ENCODE measurements around the gene APIP.

The APIP gene

GRCh38 chr11:34916015-34916842 is at the start of gene APIP, which contains the start of gene PDHX:
Gene APIP (minus strand): TSS chr11:34916379. CDS start chr11:34916284, 95 bp downstream.
Gene PDHX (plus strand): TSS chr11:34916618. CDS start chr11:34916656, 38 bp downstream.
- DNase-seq, result peak; percentile 92

DNA sequence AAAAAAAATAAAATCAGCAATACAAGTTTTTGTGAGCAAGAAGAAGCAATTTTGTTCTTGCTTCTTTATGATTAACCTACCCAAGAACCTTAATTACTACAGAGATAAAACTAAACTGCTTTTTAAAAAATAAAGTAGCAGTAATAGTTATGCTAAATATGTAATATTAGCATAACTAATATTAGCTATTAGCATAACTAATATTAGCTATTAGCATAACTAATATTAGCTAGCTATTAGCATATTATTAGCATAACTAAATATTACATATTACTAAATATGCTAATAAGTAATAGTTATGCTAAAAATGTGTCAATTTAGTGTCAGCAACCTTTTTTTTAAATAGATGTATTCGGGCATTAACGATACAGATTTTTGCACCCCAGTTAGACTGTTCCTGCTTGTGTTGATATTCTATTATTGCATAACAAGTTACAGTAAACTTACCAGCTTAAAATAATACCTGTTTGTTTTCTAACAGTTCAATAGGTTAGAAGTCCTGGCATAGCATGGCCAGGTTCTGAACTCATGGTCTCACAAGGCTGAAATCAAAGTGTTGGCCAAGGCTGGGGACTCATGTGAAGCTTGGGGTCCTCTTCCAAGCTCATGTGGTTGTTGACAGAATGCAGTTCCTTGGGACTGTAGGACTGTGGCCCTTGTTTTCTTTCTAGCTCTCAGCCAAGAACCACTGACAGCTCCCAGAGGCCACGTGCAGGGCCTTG is 48.6 kb upstream of the APIP start:
- no peak for DNase-seq

GRCh38 chr11:34963351-34963750 is 47.2 kb upstream of the APIP start:
- no peak for DNase-seq

- DNase-seq, result no peak
These were observed 45.9 kb upstream of the APIP start for GRCh38 chr11:34962034-34962433.

GRCh38 chr11:34960277-34960676 is 44.1 kb upstream of the APIP start:
- no peak for DNase-seq

- DNase-seq, result no peak
These were observed 43.6 kb upstream of the APIP start for GRCh38 chr11:34959770-34960169.

GRCh38 chr11:34957606-34958005 is 41.4 kb upstream of the APIP start:
- no peak for DNase-seq

DNA sequence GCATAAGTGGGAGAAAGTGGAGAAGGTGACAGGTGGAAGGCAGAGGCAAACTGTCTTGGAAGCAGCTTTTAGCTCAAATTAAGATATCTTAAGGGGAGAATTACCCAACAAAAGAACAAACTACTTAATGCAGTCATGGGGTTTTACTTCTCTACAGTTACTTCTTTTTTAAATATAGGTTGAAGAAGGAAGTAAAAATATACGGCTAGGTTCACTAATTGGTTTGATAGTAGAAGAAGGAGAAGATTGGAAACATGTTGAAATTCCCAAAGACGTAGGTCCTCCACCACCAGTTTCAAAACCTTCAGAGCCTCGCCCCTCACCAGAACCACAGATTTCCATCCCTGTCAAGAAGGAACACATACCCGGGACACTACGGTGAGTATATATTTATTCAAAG is 41.0 kb upstream of the APIP start:
- DNase-seq, result no peak

- DNase-seq, result no peak
These were observed 37.8 kb upstream of the APIP start for GRCh38 chr11:34953955-34954354.

- no peak for DNase-seq
These were observed 32.5 kb upstream of the APIP start for GRCh38 chr11:34948696-34949095.

DNA sequence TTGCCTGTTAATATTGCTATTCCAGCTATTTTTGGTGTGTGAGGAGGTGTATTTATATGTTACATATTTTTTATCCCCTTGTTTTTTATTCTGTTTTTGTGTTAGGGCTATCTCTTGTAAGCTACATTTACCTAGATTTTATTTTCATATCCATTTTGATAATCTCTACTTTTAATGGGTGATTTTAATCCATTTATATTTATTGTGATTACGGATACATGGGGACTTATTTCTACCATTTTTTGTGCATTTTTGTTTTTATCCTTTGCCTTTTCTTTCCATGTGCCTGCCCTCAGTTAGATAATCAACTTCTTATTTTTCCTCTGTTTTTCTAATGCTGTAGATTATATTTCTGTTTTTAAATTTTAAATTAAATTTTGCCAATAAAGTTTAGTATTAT is 28.5 kb upstream of the APIP start:
- no peak for DNase-seq

DNA sequence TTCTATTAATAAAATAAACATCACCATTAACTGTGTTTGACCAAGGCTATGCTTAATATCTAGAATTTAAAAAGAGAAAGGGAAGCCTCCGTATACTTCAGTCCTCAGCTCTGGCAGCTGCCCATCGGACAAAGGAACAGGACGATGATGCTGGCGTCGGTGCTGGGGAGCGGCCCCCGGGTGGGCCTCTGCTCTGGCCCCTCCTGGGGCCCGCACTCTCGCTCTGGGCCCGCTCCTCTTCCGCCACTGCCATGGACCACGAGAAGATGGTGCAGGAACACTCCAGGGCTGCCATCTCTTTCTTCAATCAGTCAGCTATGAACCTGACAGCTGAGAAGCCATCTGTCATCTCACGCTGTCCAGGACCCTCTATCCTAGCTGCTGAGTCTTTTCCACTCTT is 25.5 kb upstream of the APIP start:
- no peak for DNase-seq

DNA sequence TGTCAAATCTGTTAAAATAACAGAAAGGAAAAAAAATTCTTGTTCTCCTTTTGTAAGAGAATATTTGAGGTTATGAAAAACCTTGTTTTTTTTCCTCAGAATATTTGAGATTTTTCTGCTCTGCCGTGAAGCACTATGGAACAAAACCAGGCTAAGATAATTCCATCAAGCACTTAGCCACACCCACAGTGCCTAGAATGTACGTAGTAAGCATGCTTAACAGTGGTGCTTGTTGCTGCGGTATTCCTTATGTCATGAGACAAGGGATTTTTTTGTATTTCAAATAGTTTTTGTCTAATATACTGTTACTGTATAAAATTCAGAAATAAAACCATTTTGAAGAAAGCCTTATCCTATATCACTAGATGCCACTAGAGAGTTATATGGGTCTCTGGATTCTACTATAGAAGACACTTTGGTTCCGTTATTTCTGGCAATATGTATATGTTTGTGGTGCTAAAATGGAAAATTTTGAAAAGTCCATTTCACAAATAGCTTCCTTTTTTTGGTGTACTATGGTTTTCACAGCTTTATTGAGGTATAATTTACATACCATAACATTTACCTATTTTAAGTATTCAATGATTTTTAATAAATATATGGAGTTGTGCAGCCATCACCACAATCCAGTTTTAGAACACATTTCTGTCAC is 24.0 kb upstream of the APIP start:
- DNase-seq, result peak; percentile 1

DNA sequence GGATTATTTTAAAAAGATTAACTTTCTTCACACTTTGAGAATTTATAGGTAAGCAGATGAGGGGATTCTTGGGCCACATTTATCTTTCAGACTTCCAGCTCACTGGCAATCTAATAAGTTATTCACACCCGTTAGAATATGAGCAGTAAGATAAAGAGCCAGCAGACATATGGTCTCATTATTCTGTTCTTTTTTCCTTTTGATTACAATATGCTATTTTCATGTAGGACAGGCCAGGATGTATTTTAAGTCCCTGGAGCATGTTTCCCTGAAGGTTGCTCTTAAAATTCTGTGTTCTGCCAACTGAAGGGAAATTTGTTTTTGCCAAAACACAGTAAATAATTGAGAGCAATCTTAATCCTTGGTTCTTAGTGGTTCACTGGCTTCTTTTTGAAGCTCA is 22.4 kb upstream of the APIP start:
- no peak for DNase-seq

- DNase-seq, result no peak
These were observed 20.9 kb upstream of the APIP start for GRCh38 chr11:34936945-34937629.

GRCh38 chr11:34929794-34930763 is 13.9 kb upstream of the APIP start:
- no peak for DNase-seq

DNA sequence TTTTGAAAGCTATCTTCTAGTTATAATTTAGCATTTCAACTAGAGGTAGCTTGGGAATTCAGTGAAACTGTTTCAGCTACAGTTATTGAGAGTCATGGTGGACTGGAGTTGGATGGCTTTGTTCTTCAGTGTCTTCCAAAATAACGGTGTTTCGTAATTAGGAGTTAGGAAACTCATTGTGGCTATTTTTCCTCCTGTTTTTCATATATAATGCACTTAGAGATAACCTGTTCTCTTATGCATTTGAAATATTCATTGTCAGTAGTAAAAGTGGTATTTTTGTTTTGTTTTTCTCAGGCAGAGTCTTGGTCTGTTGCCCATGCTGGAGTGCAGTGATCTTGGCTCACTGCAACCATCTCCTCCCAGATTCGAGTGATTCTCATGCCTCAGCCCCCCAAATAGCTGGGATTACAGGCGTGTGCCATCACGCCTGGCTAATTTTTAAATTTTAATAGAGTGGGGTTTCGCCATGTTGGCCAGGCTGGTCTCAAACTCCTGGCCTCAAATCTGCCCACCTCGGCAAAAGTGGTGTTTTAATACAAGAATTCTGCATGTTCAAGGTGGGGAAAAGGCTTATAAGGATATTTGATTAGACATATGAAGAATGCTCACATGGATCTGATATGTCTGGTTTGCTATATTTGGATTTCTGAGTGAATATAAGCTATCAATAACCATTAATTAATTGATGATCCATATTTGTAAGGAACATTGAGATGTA is 12.9 kb upstream of the APIP start:
- DNase-seq, result no peak

GRCh38 chr11:34928268-34928959 is 12.2 kb upstream of the APIP start:
- DNase-seq, result no peak

GRCh38 chr11:34926831-34927132 is 10.6 kb upstream of the APIP start:
- DNase-seq, result no peak

DNA sequence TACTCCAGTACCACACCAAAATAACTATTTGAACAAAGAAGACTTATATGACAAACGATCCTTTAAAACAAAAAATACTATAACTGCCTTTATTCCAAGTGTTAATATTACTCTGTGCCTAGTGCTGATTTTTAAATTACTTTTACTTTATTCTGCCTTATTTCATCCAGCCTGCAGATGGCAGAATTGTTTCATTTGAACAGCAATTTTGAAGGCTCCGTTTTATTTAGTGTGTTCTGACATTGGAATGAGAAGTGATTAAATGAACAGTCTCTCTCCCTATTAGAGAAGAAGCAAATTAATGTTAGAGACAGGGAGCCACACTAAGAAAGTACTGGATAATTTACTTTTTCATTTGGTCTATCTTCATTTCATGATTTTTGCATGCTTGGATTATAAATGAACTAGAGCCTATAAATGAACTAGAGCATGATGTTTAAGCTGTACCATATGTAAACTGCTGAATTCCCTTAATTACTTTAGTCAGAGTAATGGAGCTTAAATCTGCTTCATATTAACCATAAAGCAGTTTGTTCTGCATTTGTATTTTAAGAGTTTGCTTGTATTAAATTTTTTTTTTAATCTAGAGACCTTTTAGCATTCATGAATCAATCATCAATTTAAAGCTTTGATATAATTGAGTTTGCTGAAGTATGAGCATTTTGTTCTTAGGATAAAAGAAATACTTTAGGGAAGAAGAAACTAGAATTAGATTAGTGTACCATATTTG is 10.1 kb upstream of the APIP start:
- peak; percentile 58 for DNase-seq
